Fibroblast of lung (primary cell): Measurements from ENCODE around the gene PLEKHA6. TPM values are rescaled to one million over a fixed set of nuclear protein-coding genes. Genes with fewer than 3 reads are reported as not detected.

Source experiments
- DNase-seq, 2 donors: peaks; one replicate each; pipeline versions ENCODE4 v3.0.0 to v3.0.0-alpha.2; 2010; ENCODE audit warnings: low read depth in 2 of 2
- H2AFZ ChIP-seq: 2 replicates; pipeline ENCODE4 v1.5.1; 2012; ENCODE audit warnings: low read length, control low read depth, inconsistent platforms
- H3K27ac ChIP-seq: 2 replicates; pipeline ENCODE4 v1.5.1; 2011; ENCODE audit warnings: low read length, control low read depth; ENCODE audit not compliant: insufficient read depth
- H3K27me3 ChIP-seq: 2 replicates; pipeline ENCODE4 v1.5.1; 2011; ENCODE audit warnings: mild to moderate bottlenecking, low read length; ENCODE audit not compliant: control insufficient read depth, insufficient read depth
- H3K36me3 ChIP-seq: 2 replicates; pipeline ENCODE4 v1.5.1; 2011; ENCODE audit warnings: low read length; ENCODE audit not compliant: control insufficient read depth, insufficient read depth
- H3K4me1 ChIP-seq: 2 replicates; pipeline ENCODE4 v1.5.1; 2011; ENCODE audit warnings: low read length; ENCODE audit not compliant: control insufficient read depth, insufficient read depth; ENCODE audit errors: extremely low read depth
- H3K4me2 ChIP-seq: 2 replicates; pipeline ENCODE4 v1.5.1; 2011; ENCODE audit warnings: low read length, control low read depth; ENCODE audit not compliant: insufficient read depth; ENCODE audit errors: extremely low read depth
- H3K4me3 ChIP-seq, 4 experiments: fragments of 200-600 bp in 1 of 4; sonication (generic) in 1 of 4; replicated peaks in 1 of 4; 2 replicates each; pipeline ENCODE4 v1.5.1; 2011 to 2016; ENCODE audit warnings: low read length in 4 of 4, low read depth in 3 of 4, mild to moderate bottlenecking in 3 of 4, control low read depth in 2 of 4, inconsistent platforms in 1 of 4, mixed read lengths in 1 of 4; ENCODE audit not compliant: insufficient read depth in 1 of 4; ENCODE audit errors: control extremely low read depth in 1 of 4
- H3K79me2 ChIP-seq: 2 replicates; pipeline ENCODE4 v1.5.1; 2012; ENCODE audit warnings: mild to moderate bottlenecking, low read length, inconsistent platforms; ENCODE audit not compliant: control insufficient read depth, insufficient read depth
- H3K9ac ChIP-seq: 2 replicates; pipeline ENCODE4 v1.5.1; 2011; ENCODE audit warnings: mild to moderate bottlenecking, low read length, control low read depth; ENCODE audit not compliant: insufficient read depth
- H3K9me3 ChIP-seq: 2 replicates; pipeline ENCODE4 v1.5.1; 2012; ENCODE audit warnings: low read depth, low read length; ENCODE audit not compliant: control insufficient read depth, insufficient read depth
- H4K20me1 ChIP-seq: 2 replicates; pipeline ENCODE4 v1.5.1; 2011; ENCODE audit warnings: low read length; ENCODE audit not compliant: control insufficient read depth, insufficient read depth; ENCODE audit errors: extremely low read depth
- CTCF ChIP-seq, 2 donors: IDR thresholded peaks in 1 of 2; conservative IDR thresholded peaks in 1 of 2; 1 replicate in 1 of 2; 2 replicates in 1 of 2; pipeline ENCODE4 v1.5.1; 2011 to 2012; ENCODE audit warnings: low read length in 2 of 2, control low read depth in 1 of 2, inconsistent platforms in 1 of 2, low read depth in 1 of 2, mild to moderate bottlenecking in 1 of 2
- EZH2 ChIP-seq: IDR thresholded peaks from 2 replicates; pipeline ENCODE4 v1.5.1; 2012; ENCODE audit warnings: low read length, control low read depth, mild to moderate bottlenecking; ENCODE audit errors: missing control alignments
- polyA plus RNA-seq, 2 donors: library from polyadenylated mRNA; depleted of rRNA in 1 of 2; stranded (reverse) in 1 of 2; unstranded in 1 of 2; fragments of >200 nt; gene quantifications; 2 replicates each; pipeline ENCODE4 v1.2.1, GENCODE V29; 2011 to 2012; ENCODE audit warnings: missing spikeins in 1 of 2
- total RNA-seq: library from RNA; depleted of rRNA; stranded (reverse); fragments of >200 nt; gene quantifications from 2 replicates; pipeline ENCODE4 v1.2.1, GENCODE V29; 2014

PLEKHA6 gene
- total and polyA plus RNA-seq, 2 donors (not counting 1 experiment from before 2014, with no cell fraction given) = 3.8 to 4.3 TPM

- DNase-seq = peak in 1 of 2 donors; percentile 21
- Histone ChIP-seq H3K9me3 (no peaks in the 10 kb centered on the region), H3K27ac (no peak overlapping the region), H3K4me3 (peak overlapping the region; percentile 3 to 50 (median 27)), H3K79me2 (no peaks in the 10 kb centered on the region), H3K4me1 (no peaks in the 10 kb centered on the region), H4K20me1 (no peaks in the 10 kb centered on the region), H3K36me3 (no peaks in the 10 kb centered on the region), H3K27me3 (peaks cover 60% of the 10 kb centered on the region), H2AFZ (peak overlapping the region; percentile 50), H3K4me2 (peak overlapping the region; percentile 73), H3K9ac (no peak overlapping the region)
- peak; percentile 87 for TF ChIP-seq EZH2
- no peak for TF ChIP-seq CTCF (conservative IDR thresholded peaks at IDR 0.05 in 1 of 2, IDR thresholded peaks at IDR 0.05 in 1 of 2; ENCODE audit: low read depth in 1 of 2, low read length in 2 of 2)
Observed at GRCh38 chr1:204377800-204378668, 18.3 kb upstream of the PLEKHA6 start.

GRCh38 chr1:204376919-204377799 is 17.4 kb upstream of the PLEKHA6 start:
- TF ChIP-seq CTCF (conservative IDR thresholded peaks at IDR 0.05 in 1 of 2, IDR thresholded peaks at IDR 0.05 in 1 of 2; ENCODE audit: low read depth in 1 of 2, low read length in 2 of 2) = no peak
- TF ChIP-seq EZH2 = no peak
- Histone ChIP-seq H3K9me3 (no peaks in the 10 kb centered on the region), H3K79me2 (no peaks in the 10 kb centered on the region), H3K36me3 (no peaks in the 10 kb centered on the region), H3K4me2 (peak overlapping the region; percentile 73), H3K27me3 (peaks cover 57% of the 10 kb centered on the region), H3K4me1 (no peaks in the 10 kb centered on the region), H2AFZ (no peak overlapping the region), H3K9ac (no peak overlapping the region), H3K27ac (no peak overlapping the region), H4K20me1 (no peaks in the 10 kb centered on the region), H3K4me3 (peak overlapping the region in 1 of 4 experiments; percentile 50)
- DNase-seq = no peak

GRCh38 chr1:204376465-204376864 is 16.7 kb upstream of the PLEKHA6 start:
- DNase-seq = no peak
- H3K27me3 ChIP-seq = peaks cover 61% of the 10 kb centered on the region
- H3K4me1 ChIP-seq = no peaks in the 10 kb centered on the region
- no peak overlapping the region for H3K9ac ChIP-seq
- H3K79me2 ChIP-seq = no peaks in the 10 kb centered on the region
- no peaks in the 10 kb centered on the region for H4K20me1 ChIP-seq
- no peak overlapping the region for H3K4me2 ChIP-seq
- H3K9me3 ChIP-seq = no peaks in the 10 kb centered on the region
- H3K36me3 ChIP-seq = no peaks in the 10 kb centered on the region
- H2AFZ ChIP-seq = no peak overlapping the region
- H3K4me3 ChIP-seq = no peak overlapping the region
- H3K27ac ChIP-seq = no peak overlapping the region
- TF ChIP-seq EZH2 = no peak
- no peak for TF ChIP-seq CTCF (conservative IDR thresholded peaks at IDR 0.05 in 1 of 2, IDR thresholded peaks at IDR 0.05 in 1 of 2; ENCODE audit: low read depth in 1 of 2, low read length in 2 of 2)
